ENCODE measurements around the gene ARID4B. TPM values are rescaled to one million over a fixed set of nuclear protein-coding genes. Genes with fewer than 3 reads are reported as not detected.
A peak's percentile ranks its signal among the peaks of the same experiment; 100 is the strongest.
"Not testable (repeated sequence)": the region's sequence is repeated elsewhere in the genome, so short reads cannot be mapped to it uniquely, and the experiment has no call there.

The ARID4B gene, protein sequence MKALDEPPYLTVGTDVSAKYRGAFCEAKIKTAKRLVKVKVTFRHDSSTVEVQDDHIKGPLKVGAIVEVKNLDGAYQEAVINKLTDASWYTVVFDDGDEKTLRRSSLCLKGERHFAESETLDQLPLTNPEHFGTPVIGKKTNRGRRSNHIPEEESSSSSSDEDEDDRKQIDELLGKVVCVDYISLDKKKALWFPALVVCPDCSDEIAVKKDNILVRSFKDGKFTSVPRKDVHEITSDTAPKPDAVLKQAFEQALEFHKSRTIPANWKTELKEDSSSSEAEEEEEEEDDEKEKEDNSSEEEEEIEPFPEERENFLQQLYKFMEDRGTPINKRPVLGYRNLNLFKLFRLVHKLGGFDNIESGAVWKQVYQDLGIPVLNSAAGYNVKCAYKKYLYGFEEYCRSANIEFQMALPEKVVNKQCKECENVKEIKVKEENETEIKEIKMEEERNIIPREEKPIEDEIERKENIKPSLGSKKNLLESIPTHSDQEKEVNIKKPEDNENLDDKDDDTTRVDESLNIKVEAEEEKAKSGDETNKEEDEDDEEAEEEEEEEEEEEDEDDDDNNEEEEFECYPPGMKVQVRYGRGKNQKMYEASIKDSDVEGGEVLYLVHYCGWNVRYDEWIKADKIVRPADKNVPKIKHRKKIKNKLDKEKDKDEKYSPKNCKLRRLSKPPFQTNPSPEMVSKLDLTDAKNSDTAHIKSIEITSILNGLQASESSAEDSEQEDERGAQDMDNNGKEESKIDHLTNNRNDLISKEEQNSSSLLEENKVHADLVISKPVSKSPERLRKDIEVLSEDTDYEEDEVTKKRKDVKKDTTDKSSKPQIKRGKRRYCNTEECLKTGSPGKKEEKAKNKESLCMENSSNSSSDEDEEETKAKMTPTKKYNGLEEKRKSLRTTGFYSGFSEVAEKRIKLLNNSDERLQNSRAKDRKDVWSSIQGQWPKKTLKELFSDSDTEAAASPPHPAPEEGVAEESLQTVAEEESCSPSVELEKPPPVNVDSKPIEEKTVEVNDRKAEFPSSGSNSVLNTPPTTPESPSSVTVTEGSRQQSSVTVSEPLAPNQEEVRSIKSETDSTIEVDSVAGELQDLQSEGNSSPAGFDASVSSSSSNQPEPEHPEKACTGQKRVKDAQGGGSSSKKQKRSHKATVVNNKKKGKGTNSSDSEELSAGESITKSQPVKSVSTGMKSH (N-terminal part only)
- polyA plus RNA-seq (2012; ENCODE audit: missing spikeins), result 25.0 TPM

DNA sequence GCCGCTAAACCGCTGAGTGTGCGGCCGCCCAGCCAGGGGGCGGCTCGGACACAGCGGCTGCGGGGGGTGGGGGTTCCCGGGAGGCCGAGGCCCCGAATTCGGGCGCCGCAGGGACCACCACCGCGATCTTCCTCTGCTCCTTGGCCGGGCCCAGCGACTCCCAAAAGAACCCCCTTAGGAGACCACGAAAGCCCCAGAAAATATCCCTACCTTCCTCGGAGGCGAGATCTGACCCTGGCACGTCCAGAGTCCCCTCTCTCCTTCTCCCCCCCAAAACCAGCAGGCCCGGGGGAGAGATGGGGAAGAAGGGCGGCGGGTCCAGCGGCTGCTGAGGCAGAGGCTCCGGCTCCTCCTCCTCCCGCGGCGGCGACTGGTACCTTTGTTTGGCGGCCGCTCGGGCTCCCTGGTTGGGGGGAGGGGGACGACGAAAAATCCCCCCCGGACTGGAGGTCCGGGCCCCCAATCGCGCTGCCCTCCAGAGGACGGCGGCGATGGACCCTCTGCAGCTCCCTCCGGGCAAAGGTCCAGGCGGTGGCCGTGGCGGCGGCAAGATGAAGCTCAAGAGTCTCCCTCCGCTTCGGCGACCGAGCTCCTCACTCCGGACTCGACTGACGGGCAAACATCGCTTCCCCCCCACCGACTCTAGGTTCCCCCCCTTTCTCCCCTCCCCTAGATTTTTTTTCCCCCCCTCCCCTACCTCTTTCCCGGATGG, at the start of gene ARID4B:
Gene ARID4B (minus strand): TSS at position 621 of the 712 bp plus-strand sequence. CDS start 1,260 bp downstream, outside the sequence.
- no peak for FAIRE-seq
- TF ChIP-seq POLR2A (IDR thresholded peaks at IDR 0.05; ENCODE audit: low read depth, low read length) (peak; percentile 53), TAF1 (IDR thresholded peaks at IDR 0.05; ENCODE audit: borderline replicate concordance, low read depth, low read length) (peak; percentile 75; the same call in 1 of the 2 replicates), POLR2AphosphoS5 (IDR thresholded peaks at IDR 0.05; ENCODE audit: low read depth, low read length) (no peak; the same call in 1 of the 2 replicates)
- DNase-seq (ENCODE audit: insufficient read length), result peak; percentile 73

DNA sequence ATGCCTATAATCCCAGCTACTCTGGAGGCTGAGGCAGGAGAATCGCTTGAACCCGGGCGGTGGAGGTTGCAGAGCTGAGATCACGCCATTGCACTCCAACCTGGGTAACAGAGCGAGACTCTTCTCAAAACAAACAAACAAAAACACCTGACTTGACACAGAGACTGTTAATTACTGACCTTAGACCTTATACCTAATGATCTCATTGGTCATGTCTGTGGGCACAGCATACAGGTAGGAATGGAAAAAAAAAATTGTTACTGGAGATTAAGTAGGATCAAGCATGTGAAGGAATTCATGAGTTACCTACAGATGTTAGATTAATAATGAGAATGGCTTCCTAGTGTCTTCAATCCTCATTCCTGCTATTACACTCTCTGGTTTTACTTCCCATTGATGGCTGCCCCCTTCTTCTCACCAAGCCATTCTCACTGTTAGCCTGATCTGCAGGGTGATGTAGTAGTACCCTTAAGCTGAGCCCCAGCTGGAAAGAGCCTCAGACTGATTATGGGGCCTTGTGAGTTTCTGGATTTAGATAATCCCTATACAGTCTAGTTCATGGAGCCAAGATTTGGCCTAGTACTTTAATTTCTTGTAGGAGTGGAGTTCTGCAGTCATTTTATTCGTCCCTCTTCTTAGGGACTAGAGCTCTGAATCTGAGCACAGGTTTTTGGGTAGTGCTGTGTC, 48.1 kb upstream of the ARID4B start:
- no peak for FAIRE-seq
- DNase-seq (ENCODE audit: insufficient read length), result no peak

DNA sequence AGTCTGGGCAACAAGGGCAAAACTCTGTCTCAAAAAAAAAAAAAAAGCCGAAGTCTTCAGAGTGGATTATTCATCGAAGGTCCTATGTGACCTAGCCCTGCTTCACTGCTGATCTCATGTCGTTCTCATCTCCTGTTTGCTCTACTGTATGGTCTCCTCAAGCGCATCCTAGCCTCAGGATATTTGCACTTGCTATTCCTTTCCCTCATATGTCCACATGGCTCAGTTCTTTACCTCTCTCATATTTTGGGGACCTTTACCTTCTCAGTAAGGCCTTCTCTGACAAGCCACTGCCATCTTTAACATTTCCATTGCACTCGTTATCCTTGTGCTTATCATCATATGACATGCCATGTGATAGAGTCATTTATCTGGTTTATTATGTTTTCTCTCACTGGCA, 41.8 kb upstream of the ARID4B start:
- FAIRE-seq (no peak), DNase-seq (ENCODE audit: insufficient read length) (no peak)
- TF ChIP-seq POLR2AphosphoS5 (IDR thresholded peaks at IDR 0.05; ENCODE audit: low read depth, low read length), result no peak
- TF ChIP-seq POLR2A (IDR thresholded peaks at IDR 0.05; ENCODE audit: low read depth, low read length), result no peak
- TF ChIP-seq TAF1 (IDR thresholded peaks at IDR 0.05; ENCODE audit: borderline replicate concordance, low read depth, low read length), result no peak

More for the DNA sequence above, 48.1 kb upstream of the ARID4B start:
- TF ChIP-seq TAF1 (IDR thresholded peaks at IDR 0.05; ENCODE audit: borderline replicate concordance, low read depth, low read length), result no peak
- no peak for TF ChIP-seq POLR2A (IDR thresholded peaks at IDR 0.05; ENCODE audit: low read depth, low read length)
- TF ChIP-seq POLR2AphosphoS5 (IDR thresholded peaks at IDR 0.05; ENCODE audit: low read depth, low read length), result no peak

DNA sequence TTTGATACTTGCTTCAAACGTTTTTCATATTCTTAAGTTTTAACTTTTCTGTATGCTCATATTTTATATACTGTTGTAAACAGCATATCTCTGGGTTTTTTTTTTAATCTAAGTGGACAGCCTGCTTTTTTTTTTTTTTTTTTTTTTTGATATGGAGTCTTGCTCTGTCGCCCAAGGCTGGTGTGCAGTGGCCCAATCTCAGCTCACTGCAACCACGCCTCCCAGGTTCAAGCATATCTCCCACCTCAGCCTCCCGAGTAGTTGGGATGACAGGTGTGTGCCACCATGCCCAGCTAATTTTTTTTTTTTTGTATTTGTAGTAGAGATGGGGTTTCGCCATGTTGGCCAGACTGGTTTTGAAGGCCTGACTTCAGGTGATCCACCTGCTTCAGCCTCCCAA, 40.4 kb upstream of the ARID4B start:
- FAIRE-seq (no peak), DNase-seq (ENCODE audit: insufficient read length) (no peak)

DNA sequence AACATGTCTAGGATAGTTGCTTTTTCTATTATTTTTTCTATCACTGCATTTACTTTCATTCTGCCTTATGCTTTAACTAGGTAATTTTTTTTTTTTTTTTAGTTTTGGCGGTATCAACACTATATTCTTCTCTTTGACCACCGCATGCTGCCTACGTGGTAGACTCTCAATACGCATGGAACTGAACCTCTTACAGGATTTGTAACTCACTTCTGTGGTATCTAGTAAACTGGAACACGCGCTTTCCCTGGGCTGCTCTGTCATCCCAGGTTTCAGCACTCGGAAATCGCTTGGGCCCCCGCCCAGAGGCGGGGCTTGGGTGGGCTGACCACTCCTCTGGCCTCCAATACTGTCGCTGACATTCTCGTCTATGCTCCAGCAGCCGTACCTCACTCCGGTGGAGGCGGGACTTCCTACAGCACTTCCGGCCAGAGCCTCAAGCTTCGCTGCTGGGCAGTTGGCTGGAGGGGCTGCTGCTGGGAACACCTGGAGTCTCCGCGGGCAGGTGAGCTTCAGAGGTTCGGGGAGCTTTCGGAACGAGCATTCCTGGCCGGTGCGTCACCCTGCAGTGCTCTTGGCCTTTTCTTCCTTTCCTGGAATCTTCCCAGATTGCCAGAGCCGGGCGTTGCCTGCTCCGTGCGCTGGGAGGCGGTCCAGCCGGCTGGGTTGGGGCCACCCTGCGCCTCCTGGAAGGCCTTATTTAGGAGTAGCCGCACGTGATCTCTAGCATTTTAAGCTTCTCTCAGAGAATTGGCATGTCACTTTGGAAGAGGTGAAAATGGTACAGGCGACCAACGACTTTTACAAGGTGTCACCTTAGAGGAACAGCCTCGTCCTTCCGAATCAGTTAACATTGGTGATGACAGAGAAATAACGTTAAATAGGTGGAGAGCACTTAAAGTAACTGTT, 39.3 kb upstream of the ARID4B start, which contains the start of gene TBCE:
Gene TBCE (plus strand): TSS at position 428 of the 909 bp plus-strand sequence. CDS start 12,623 bp downstream, outside the sequence.
- TF ChIP-seq TAF1 (IDR thresholded peaks at IDR 0.05; ENCODE audit: borderline replicate concordance, low read depth, low read length) (peak; percentile 76; the same call in 1 of the 2 replicates), POLR2A (IDR thresholded peaks at IDR 0.05; ENCODE audit: low read depth, low read length) (peak; percentile 93), POLR2AphosphoS5 (IDR thresholded peaks at IDR 0.05; ENCODE audit: low read depth, low read length) (peak; percentile 91)
- FAIRE-seq, result peak; percentile 99
- DNase-seq (ENCODE audit: insufficient read length), result peak; percentile 87

More for the DNA sequence above, 40.4 kb upstream of the ARID4B start:
- TF ChIP-seq POLR2A (IDR thresholded peaks at IDR 0.05; ENCODE audit: low read depth, low read length) (no peak), TAF1 (IDR thresholded peaks at IDR 0.05; ENCODE audit: borderline replicate concordance, low read depth, low read length) (no peak), POLR2AphosphoS5 (IDR thresholded peaks at IDR 0.05; ENCODE audit: low read depth, low read length) (no peak)

DNA sequence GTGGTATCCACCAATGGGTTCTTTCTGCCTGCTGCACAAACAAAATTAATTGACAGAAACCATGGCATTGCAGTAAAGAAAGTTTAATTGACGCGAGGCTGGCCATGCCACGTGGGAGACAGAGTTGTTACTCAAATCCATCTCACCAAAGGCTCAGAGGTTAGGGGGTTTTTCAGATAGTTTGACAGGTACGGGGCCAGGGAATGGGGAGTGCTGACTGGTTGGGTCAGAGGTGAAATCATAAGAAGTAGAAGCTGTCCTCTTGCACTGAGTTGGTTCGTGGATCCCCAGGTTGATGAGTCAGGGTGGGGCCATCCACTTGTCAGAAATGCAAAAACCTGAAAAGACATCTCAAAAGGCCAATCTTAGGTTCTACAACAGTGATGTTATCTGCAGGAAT, 38.3 kb upstream of the ARID4B start:
- no peak for TF ChIP-seq POLR2AphosphoS5 (IDR thresholded peaks at IDR 0.05; ENCODE audit: low read depth, low read length)
- TF ChIP-seq POLR2A (IDR thresholded peaks at IDR 0.05; ENCODE audit: low read depth, low read length), result no peak
- no peak for TF ChIP-seq TAF1 (IDR thresholded peaks at IDR 0.05; ENCODE audit: borderline replicate concordance, low read depth, low read length)
- FAIRE-seq (no peak), DNase-seq (ENCODE audit: insufficient read length) (no peak)

DNA sequence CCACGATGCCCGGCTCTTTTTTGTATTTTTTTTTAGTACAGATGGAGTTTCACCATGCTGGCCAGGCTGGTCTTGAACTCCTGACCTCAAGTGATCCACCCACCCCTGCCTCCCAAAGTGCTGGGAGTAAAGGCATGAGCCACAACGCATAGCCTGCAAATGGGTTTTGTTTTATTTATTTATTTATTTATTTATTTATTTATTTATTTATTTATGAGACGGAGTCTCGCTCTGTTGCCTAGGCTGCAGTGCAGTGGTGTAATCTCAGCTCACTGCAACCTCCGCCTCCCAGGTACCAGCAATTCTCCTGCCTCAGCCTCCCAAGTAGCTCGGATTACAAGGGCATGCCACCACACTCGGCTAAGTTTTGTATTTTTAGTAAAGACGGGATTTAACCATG, 36.2 kb upstream of the ARID4B start:
- not testable (repeated sequence) for DNase-seq (ENCODE audit: insufficient read length); FAIRE-seq

DNA sequence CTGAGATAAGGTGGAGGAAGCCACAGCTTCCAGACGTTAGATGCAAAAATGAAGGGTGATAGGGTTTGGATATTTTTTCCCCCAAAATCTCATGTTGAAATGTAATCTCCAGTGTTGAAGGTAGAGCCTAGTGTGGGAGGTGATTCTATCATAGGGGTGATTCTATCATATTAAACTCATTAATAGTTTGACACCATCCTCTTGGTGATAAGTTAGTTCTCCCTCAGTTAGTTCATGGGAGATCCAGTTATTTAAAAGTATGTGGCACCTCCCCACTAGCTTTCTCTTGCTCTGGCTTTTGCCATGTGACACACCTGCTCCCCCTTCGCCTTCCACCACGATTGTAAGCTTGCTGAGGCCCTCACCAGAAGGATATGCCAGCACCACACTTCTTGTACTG, 30.9 kb upstream of the ARID4B start:
- TF ChIP-seq TAF1 (IDR thresholded peaks at IDR 0.05; ENCODE audit: borderline replicate concordance, low read depth, low read length) (no peak), POLR2A (IDR thresholded peaks at IDR 0.05; ENCODE audit: low read depth, low read length) (no peak), POLR2AphosphoS5 (IDR thresholded peaks at IDR 0.05; ENCODE audit: low read depth, low read length) (no peak)
- DNase-seq (ENCODE audit: insufficient read length), result no peak
- FAIRE-seq, result no peak
